Esophagus muscularis mucosa (tissue), 4 donors: Measurements from ENCODE around the gene PARN. TPM values are rescaled to one million over a fixed set of nuclear protein-coding genes. Genes with fewer than 3 reads are reported as not detected.
"Not testable (repeated sequence)": the region's sequence is repeated elsewhere in the genome, so short reads cannot be mapped to it uniquely, and the experiment has no call there.

Experiments used
- DNase-seq: peaks from one replicate; pipeline ENCODE4 v3.0.0-alpha.2; 2017; ENCODE audit errors: extremely low spot score
- H3K27ac ChIP-seq, 4 donors: fragments of 200-600 bp; sonication (generic); replicated peaks in 1 of 4; 1 replicate in 3 of 4; 2 replicates in 1 of 4; pipeline ENCODE4 v1.5.1; 2016 to 2019; ENCODE audit warnings: mild to moderate bottlenecking in 1 of 4
- H3K27me3 ChIP-seq, 4 donors: fragments of 200-600 bp; sonication (generic); one replicate each; pipeline versions ENCODE4 v1.5.1 to v1.6.0; 2016 to 2019
- H3K36me3 ChIP-seq, 4 donors: fragments of 200-600 bp; sonication (generic); one replicate each; pipeline ENCODE4 v1.5.1; 2016 to 2019
- H3K4me1 ChIP-seq, 4 donors: fragments of 200-600 bp; sonication (generic); one replicate each; pipeline ENCODE4 v1.5.1; 2016 to 2019
- H3K4me3 ChIP-seq, 4 donors: fragments of 200-600 bp; sonication (generic); 1 replicate in 2 of 4; 2 replicates in 2 of 4; pipeline ENCODE4 v1.5.1; 2016 to 2019; ENCODE audit warnings: mild to moderate bottlenecking in 4 of 4, moderate library complexity in 1 of 4
- H3K9me3 ChIP-seq, 4 donors: fragments of 200-600 bp; sonication (generic); 1 replicate in 3 of 4; 2 replicates in 1 of 4; pipeline ENCODE4 v1.5.1; 2016 to 2019
- EP300 ChIP-seq: sonication (generic); formaldehyde crosslinking; IDR thresholded peaks from one replicate; pipeline ENCODE4 v1.6.1; 2017; ENCODE audit warnings: antibody characterized with exemption
- POLR2A ChIP-seq: fragments of 450-650 bp; IDR thresholded peaks from one replicate; pipeline ENCODE4 v1.6.1; 2017; ENCODE audit warnings: antibody characterized with exemption, moderate library complexity, mild to moderate bottlenecking, low read depth
- POLR2AphosphoS5 ChIP-seq, 2 donors: sonication (generic); formaldehyde crosslinking; IDR thresholded peaks; one replicate each; pipeline ENCODE4 v1.6.1; 2017; ENCODE audit warnings: antibody characterized with exemption in 2 of 2
- WGBS: methylation state at CpG from one replicate; pipeline ENCODE4 v1.1.5; 2018; 5-methylcytosine and 5-hydroxymethylcytosine counted together
- intact Hi-C: fragments of 100-400 bp; cut with DNase I; formaldehyde crosslinking; loops from one replicate; pipeline ENCODE4 v1.15.1; 2023
- total RNA-seq, 4 donors: library from RNA; depleted of rRNA; stranded (reverse); fragments of >200 nt; gene quantifications; one replicate each; pipeline versions ENCODE4 v1.1.0 to v1.2.1, GENCODE V29; 2016
- TF ChIP-seq, protein P1 (sequence below), 3 experiments: fragments of 200-600 bp in 2 of 3; fragments of 450-650 bp in 1 of 3; sonication (generic) in 2 of 3; IDR thresholded peaks; one replicate each; pipeline ENCODE4 v1.5.1; 2017 to 2019; ENCODE audit warnings: antibody characterized with exemption in 3 of 3, mild to moderate bottlenecking in 2 of 3, moderate library complexity in 1 of 3

PARN gene
- total RNA-seq, 4 donors from 2014 or later, result 32.6 to 43.5 (median 36.1) TPM

DNA sequence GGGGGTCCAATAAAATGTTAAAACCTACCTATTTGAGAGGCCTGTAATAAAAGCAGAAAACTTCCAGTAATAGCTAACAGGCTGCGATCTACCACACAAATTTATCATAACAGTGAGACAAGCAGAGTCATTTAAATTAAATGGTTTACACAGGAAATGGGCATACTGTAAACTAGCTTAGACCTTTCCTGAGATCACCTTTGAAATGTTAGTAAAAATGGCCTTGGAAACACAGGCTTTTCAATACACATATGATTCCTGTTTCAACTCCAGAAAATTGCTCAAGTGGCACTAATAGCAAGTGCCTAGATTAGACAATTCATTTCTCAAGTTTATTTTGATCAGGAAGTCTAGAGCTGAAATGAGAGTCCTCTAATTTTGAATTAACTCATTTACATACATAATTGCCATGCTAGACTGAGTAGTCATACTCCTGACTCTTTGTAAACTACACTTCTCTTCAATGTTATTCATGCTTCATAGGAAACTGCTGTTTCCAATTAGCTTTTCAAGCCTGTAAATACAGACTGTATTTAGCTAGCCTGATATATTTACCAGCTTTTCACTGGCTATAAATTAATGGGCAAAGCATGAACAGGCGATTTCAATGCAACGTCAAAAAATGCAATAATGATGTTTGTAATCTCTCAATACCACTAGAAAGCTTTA lies 43.3 kb downstream of the PARN start:
- DNase-seq, result no peak
- Histone ChIP-seq H3K4me3 (no peak overlapping the region), H3K9me3 (no peaks in the 10 kb centered on the region), H3K36me3 (peaks cover 57 to 96% (median 74%) of the 10 kb centered on the region in 4 donors), H3K27ac (no peak overlapping the region), H3K4me1 (no peaks in the 10 kb centered on the region), H3K27me3 (no peaks in the 10 kb centered on the region)
- no peak for TF ChIP-seq POLR2A
- no peak for TF ChIP-seq POLR2AphosphoS5 (IDR thresholded peaks at IDR 0.05)
- TF ChIP-seq EP300, result no peak
- TF ChIP-seq, protein P1, sequence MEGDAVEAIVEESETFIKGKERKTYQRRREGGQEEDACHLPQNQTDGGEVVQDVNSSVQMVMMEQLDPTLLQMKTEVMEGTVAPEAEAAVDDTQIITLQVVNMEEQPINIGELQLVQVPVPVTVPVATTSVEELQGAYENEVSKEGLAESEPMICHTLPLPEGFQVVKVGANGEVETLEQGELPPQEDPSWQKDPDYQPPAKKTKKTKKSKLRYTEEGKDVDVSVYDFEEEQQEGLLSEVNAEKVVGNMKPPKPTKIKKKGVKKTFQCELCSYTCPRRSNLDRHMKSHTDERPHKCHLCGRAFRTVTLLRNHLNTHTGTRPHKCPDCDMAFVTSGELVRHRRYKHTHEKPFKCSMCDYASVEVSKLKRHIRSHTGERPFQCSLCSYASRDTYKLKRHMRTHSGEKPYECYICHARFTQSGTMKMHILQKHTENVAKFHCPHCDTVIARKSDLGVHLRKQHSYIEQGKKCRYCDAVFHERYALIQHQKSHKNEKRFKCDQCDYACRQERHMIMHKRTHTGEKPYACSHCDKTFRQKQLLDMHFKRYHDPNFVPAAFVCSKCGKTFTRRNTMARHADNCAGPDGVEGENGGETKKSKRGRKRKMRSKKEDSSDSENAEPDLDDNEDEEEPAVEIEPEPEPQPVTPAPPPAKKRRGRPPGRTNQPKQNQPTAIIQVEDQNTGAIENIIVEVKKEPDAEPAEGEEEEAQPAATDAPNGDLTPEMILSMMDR (IDR thresholded peaks at IDR 0.05), result no peak
- intact Hi-C loops, result no loop called here
- WGBS, result 84% methylated on average over 3 of the region's 3 CpGs

DNA sequence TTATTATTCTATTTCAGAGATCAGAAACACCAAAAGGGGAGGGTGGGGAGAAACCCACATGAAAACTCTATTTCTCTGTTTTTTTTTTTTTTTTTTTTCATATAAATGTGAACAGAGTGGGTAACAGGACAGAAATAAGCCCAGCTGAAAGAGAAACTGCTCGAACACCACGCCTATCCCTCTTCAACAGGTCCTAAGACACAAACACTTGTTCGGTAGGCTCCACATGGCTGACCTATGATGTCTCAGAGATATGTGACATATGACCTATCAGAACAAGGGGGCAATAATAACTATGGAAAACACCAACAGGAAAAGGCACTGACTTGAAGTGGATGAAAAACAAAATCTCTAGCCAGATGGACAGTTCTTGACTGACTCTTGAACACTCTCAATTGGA lies 44.8 kb downstream of the PARN start:
- Histone ChIP-seq H3K4me3 (no peak overlapping the region), H3K4me1 (no peaks in the 10 kb centered on the region), H3K36me3 (peaks cover 57 to 96% (median 74%) of the 10 kb centered on the region in 4 donors), H3K9me3 (no peaks in the 10 kb centered on the region), H3K27me3 (no peaks in the 10 kb centered on the region), H3K27ac (no peak overlapping the region)
- intact Hi-C loops, result no loop called here
- DNase-seq, result no peak
- TF ChIP-seq, protein P1 (IDR thresholded peaks at IDR 0.05), result no peak
- TF ChIP-seq EP300, result no peak
- TF ChIP-seq POLR2A, result no peak
- TF ChIP-seq POLR2AphosphoS5 (IDR thresholded peaks at IDR 0.05), result no peak
- WGBS, result 93% methylated on average over 3 of the region's 3 CpGs

DNA sequence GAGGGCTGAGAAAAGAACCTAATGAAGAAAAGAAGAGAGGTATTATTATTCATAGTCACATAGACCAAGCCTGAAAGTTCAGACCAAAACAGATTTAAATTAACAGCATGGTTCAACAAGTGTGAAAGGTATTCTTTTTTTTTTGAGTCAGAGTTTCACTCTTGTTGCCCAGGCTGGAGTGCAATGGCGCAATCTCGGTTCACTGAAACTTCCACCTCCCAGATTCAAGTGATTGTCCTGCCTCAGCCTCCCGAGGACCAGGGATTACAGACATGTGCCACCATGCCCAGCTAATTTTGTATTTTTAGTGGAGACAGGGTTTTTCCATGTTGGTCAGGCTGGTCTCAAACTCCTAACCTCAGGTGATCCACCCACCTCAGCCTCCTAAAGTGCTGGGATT lies 49.1 kb downstream of the PARN start:
- DNase-seq, H3K27ac ChIP-seq, H3K9me3 ChIP-seq, intact Hi-C loops, H3K27me3 ChIP-seq, H3K4me1 ChIP-seq, H3K4me3 ChIP-seq: not testable (repeated sequence)
- peaks cover 75 to 97% (median 87%) of the 10 kb centered on the region in 4 donors for H3K36me3 ChIP-seq
- WGBS, result 95% methylated on average over 3 of the region's 3 CpGs

DNA sequence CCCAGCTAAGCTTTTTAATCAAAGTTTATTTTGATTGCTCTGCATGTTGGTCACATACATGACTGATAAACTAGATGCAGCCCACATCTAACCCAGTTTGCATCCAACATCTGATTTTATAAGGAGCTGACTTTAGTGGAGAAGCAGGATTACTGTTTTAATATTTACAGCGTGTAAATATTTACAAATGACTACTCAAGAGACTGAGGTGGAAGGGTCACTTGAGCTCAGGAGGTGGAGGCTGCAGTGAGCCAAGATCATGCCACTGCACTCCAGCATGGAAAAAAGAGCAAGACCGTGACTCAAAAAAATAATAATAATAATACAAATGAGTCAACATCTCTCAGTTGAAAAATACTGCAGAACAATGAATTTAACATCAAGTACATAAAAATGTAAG lies 50.8 kb downstream of the PARN start:
- intact Hi-C loops, result no loop called here
- Histone ChIP-seq H3K4me1 (no peaks in the 10 kb centered on the region), H3K27me3 (no peaks in the 10 kb centered on the region), H3K27ac (no peak overlapping the region), H3K4me3 (no peak overlapping the region), H3K36me3 (peaks cover 68 to 100% (median 95%) of the 10 kb centered on the region in 4 donors), H3K9me3 (no peaks in the 10 kb centered on the region)
- TF ChIP-seq POLR2A, result no peak
- TF ChIP-seq, protein P1 (IDR thresholded peaks at IDR 0.05), result no peak
- no peak for TF ChIP-seq EP300
- no peak for TF ChIP-seq POLR2AphosphoS5 (IDR thresholded peaks at IDR 0.05)
- no peak for DNase-seq
- WGBS, result 96% methylated on average over 2 of the region's 2 CpGs

DNA sequence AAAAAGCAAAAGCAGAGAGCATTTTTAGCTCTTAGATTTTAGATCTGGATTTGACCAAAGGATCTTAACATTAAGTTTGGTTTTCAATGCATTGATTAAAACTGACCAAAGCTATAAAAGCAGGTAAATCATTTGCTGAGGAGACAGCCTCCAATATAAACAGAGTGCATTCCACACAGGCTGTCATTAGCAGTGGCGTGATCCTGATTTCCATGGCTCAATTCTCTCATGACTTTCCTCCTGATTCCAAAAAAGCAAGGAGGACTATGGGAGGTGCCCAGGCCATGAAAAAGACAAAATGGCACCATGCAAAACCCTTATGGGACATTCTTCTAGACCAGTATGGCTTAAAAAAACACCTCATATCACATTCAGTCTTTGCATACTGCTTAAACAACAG lies 53.5 kb downstream of the PARN start:
- H3K36me3 ChIP-seq, result peaks cover 44 to 89% (median 75%) of the 10 kb centered on the region in 4 donors
- DNase-seq, result no peak

More for the DNA sequence above, 53.5 kb downstream of the PARN start:
- 91% methylated on average over 1 of the region's 1 CpG for WGBS
- TF ChIP-seq, protein P1 (IDR thresholded peaks at IDR 0.05), result no peak
- TF ChIP-seq POLR2AphosphoS5 (IDR thresholded peaks at IDR 0.05) (no peak), EP300 (no peak), POLR2A (no peak)
- Histone ChIP-seq H3K27me3 (no peaks in the 10 kb centered on the region), H3K4me3 (no peak overlapping the region), H3K4me1 (no peaks in the 10 kb centered on the region), H3K27ac (no peak overlapping the region), H3K9me3 (no peaks in the 10 kb centered on the region)
- intact Hi-C loops, result no loop called here
